GM21786 (cell line): ENCODE measurements around the gene USP50.
"Not testable (repeated sequence)": the region's sequence is repeated elsewhere in the genome, so short reads cannot be mapped to it uniquely, and the experiment has no call there.

ENCODE experiments used
- ATAC-seq: cut with Tn5 transposase; IDR thresholded peaks from one replicate; pipeline ENCODE4 v1.9.1; 2021; ENCODE audit not compliant: unreplicated experiment

The USP50 gene

DNA sequence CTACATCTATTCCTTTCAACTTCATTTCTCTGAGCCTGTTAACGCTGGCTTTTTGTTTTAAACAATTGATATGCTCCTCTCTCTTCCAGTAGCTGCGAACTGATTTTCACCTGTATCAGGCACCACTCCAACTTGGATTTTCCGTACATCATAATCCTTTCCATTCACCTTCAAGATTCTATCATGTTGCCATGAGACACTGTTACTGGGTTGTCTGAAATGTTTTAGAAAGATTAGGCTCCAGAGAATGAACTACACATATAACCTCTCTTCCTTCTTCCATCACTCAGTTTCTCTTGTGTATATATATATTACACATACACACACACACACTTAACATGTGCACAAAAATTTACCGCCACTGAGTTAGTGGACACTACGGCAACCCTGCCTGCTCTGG, at the start of gene USP50:
TSS of gene USP50 (minus strand) at position 101 of the 400 bp plus-strand sequence. CDS start 141 bp downstream, outside the sequence.
- ATAC-seq, result no peak

- no peak for ATAC-seq
These were observed 47.8 kb upstream of the USP50 start for GRCh38 chr15:50594311-50594710.

- no peak for ATAC-seq
These were observed 47.3 kb upstream of the USP50 start for GRCh38 chr15:50593761-50594160.

GRCh38 chr15:50590288-50590687, 43.8 kb upstream of the USP50 start:
- no peak for ATAC-seq

- ATAC-seq, result no peak
These were observed 31.0 kb upstream of the USP50 start for GRCh38 chr15:50577492-50577891.

GRCh38 chr15:50576166-50576565, 29.7 kb upstream of the USP50 start:
- ATAC-seq, result no peak

- ATAC-seq, result not testable (repeated sequence)
These were observed 27.4 kb upstream of the USP50 start for GRCh38 chr15:50573842-50574241.

DNA sequence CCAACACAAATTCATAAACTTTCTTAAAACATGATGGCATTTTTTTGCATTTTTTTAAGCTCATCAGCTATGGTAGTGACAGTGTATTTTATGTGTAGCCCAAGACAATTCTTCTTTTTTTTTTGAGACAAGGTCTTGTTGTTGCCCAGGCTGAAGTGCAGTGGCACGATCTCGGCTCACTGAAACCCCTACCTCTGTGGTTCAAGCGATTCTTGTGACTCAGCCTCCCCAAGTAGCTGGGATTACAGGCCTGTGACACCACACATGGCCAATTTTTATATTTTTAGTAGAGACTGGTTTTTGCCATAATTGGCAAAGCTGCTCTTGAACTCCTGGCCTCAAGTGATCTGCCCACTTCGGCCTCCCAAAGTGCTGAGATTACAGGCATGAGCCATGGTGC, 17.3 kb upstream of the USP50 start:
- ATAC-seq, result no peak

DNA sequence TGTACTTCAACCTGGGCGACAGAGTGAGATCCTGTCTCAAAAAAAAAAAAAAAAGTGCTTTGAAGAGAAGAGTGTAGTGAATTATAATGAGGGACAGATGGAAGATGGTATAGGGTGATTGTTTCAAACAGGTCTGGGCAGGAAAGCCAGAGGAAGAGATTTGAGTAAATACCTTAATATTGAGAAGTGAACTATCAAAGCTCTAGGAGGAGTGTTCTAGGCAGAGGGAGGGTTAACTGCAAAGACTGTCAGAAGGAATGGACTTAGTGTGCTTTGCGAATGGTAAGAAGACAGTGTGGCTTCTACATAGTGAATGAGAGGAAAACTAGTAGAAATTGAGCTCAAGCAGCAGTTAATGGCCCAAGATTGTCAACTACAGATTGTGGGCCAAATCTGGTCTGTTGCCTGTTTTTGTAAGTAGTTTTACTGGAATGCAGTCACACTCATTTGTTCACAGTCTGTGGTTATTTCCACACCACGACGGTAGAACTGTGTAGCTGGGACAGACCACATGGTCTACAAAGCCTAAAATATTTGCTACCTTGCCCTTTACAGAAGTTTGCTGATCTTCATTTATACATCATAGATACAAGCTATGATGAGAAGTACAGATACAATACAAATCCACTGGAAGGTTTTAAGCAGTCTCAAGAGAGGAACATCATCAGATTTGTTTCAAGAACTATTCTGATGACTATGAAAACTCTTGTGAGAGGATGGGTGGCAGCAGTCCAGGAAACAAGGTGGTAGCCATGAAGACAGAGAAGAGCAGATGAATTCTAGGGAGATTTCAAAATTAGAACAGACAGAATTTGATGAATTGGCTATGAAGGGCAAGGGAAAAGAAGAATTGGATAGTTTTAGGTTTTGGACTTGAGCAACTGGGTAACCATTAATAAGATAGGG, 16.5 kb upstream of the USP50 start:
- ATAC-seq, result no peak

- no peak for ATAC-seq
These were observed 11.5 kb upstream of the USP50 start for GRCh38 chr15:50558012-50558411.

- ATAC-seq, result no peak
These were observed 10.3 kb upstream of the USP50 start for GRCh38 chr15:50556642-50557371.

DNA sequence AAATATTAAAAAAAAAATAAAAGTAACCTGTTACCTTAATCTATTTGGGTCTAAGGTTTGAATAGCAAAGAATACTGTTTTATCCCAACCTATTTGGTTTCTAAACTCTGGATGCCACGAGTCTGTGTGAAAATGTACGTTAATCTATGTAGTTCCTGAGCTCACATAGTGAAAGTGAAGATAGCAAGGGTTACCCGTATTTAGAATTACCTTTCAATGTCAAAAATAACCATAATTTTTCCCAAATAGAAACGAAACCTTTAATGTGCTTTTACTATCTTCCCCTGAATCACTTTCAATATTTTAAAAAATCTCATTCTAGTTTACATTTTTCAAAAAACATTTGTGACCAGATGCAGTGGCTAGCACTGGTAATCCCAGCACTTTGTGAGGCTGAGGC, 5.8 kb upstream of the USP50 start:
- ATAC-seq, result peak; percentile 45

DNA sequence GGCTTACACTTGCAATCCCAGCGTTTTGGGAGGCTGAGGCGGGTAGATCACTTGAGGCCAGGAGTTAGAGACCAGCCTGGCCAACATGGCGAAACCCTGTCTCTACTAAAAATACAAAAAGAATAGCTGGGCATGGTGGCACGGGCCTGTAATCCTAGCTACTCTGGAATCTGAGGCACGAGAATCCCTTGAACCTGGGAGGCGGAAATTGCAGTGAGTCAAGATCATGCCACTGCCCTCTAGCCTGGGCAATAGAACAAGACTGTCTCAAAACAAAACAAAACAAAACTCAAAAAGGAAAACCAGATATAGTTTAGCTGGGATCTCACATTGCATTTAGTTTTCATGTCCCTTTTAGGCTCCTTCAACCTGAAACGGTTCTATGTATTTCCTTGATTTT, 2.9 kb upstream of the USP50 start:
- no peak for ATAC-seq

GRCh38 chr15:50544368-50544767, 2.1 kb downstream of the USP50 start:
- ATAC-seq, result no peak

DNA sequence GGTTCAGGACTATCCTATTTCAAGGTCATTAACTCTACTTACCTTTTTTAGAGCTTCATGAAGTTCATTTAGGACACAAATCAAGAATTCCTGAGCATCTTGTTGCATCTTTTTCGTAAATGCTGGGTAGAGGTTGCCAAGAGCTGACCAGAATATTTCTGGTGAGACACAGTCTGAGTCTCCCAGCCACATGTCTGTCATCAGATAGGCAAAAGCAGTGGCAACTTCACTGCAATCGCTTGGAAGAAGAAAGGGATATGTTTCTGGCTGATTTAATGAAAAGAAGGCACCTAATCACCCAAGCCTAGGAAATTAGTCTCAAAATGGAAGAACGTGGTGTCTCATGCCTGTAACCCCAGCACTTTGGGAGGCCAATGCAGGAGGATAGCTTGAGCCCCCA, 2.9 kb downstream of the USP50 start:
- ATAC-seq, result no peak

GRCh38 chr15:50542887-50543210, 3.6 kb downstream of the USP50 start:
- no peak for ATAC-seq

DNA sequence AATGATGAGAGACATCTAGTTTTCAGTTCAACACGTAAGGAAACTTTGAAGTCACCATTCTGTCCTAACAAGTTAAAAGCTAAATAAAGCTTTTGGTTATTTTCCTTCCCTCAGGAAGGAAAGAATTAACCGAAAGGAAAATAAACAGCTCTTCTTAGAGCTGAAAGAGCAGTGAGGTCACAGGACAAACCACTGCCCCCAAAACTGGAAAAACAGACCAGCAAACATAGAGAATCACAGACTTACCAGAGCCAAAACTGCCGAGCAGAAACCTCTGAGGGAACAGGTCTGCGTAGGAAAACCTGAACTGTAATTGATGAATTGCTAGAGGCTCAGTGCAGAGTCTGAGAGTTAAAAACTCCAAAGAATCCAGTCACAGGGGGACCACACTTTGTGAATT, 14.7 kb downstream of the USP50 start:
- ATAC-seq, result no peak

- no peak for ATAC-seq
These were observed 15.3 kb downstream of the USP50 start for GRCh38 chr15:50531163-50531562.

- ATAC-seq, result no peak
These were observed 22.6 kb downstream of the USP50 start for GRCh38 chr15:50523851-50524251.

- ATAC-seq, result no peak
These were observed 26.6 kb downstream of the USP50 start for GRCh38 chr15:50519740-50520425.

DNA sequence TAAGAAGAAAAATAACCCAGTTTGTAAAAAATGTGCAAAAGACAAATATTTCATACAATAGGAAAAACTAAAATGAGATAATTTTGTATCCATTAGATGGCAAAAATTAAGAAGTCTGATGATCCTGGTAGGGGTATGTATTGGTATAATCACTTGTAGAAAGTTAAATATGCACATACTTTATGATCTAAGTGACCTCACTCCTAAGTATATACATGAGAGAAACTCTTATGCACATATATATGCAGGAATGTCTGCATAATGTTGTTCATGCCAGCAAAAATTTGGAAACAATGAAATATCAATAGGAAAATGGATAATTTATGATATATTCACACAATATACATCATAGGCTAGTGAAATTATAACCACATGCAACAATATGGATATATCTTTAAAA, 33.5 kb downstream of the USP50 start:
- ATAC-seq, result no peak

DNA sequence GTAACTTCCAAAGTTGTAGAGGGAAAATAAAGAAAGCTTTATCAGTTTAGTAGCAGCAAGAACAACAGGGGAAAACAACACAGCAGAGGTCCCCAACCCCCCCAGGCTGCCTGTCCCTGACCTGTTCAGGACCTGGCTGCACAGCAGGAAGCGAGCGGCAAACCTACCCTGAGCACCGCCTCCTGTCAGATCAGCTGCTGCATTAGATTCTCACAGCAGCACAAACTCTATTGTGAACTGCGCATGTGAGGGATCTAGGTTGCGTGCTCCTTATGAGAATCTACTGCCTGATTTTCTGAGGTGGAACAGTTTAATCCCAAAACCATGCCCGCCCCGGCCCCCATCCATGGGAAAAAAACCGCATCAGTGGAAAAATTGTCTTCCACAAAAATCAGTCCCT, 40.3 kb downstream of the USP50 start:
- no peak for ATAC-seq
